K562 (cell line): Measurements from ENCODE around the gene TRAF5. TPM values are rescaled to one million over a fixed set of nuclear protein-coding genes. Genes with fewer than 3 reads are reported as not detected.
A peak's percentile ranks its signal among the peaks of the same experiment; 100 is the strongest.

ENCODE experiments used
- ATAC-seq: fragments of 200-7000 bp; cut with Tn5 transposase; 3 replicates; pipeline ENCODE4 v1.9.1; 2020; ENCODE audit warnings: moderate library complexity
- BruUV-seq: library from RNA; stranded (reverse); fragments of 400-500 nt; replicated peaks from 2 replicates; lab custom pipeline; 2021; lab: Mats Ljungman, UMichigan
- CTCF ChIA-PET: fragments of 300-600 bp; formaldehyde crosslinking; extraction: SDS; loops from one replicate; lab custom pipeline; 2021; ENCODE audit warnings: low intra/inter-chr PET ratio; lab: Yijun Ruan, JAX
- POLR2A ChIA-PET: fragments of 300-600, 350-650 bp; sonication (Branson Sonifier 250); formaldehyde crosslinking; extraction: SDS; loops from one replicate; lab custom pipeline; 2021; ENCODE audit warnings: antibody characterized with exemption, inconsistent platforms; lab: Yijun Ruan, JAX
- DNase-seq, 4 experiments: peaks; one replicate each; pipeline versions ENCODE4 v3.0.0 to v3.0.0-alpha.2; 2011 to 2018; ENCODE audit warnings: low spot score in 3 of 4, mixed read lengths in 3 of 4; ENCODE audit errors: extremely low read depth in 1 of 4
- FAIRE-seq: peaks from 2 replicates; lab custom pipeline; 2011; peaks lifted over from hg19 to GRCh38; lab: Jason Lieb, UNC
- H2AFZ ChIP-seq: 2 replicates; pipeline ENCODE4 v1.6.0; 2011; ENCODE audit warnings: low read depth, low read length, control low read depth, inconsistent platforms
- H3K27ac ChIP-seq: fragments of 200-600 bp; 3 replicates; pipeline ENCODE4 v1.8.0; 2011; ENCODE audit warnings: low read depth, mild to moderate bottlenecking, control low read depth, inconsistent platforms, low read length, moderate library complexity, mixed read lengths; ENCODE audit errors: extremely low read depth
- H3K27me3 ChIP-seq, 2 experiments: fragments of 300-600 bp in 1 of 2; 2 replicates in 1 of 2; 3 replicates in 1 of 2; pipeline versions ENCODE4 v1.6.0 to v1.8.0; 2011; ENCODE audit warnings: inconsistent platforms in 2 of 2, low read length in 2 of 2, mild to moderate bottlenecking in 1 of 2, mixed read lengths in 1 of 2, moderate library complexity in 1 of 2; ENCODE audit not compliant: control insufficient read depth in 2 of 2, insufficient read depth in 2 of 2
- H3K36me3 ChIP-seq: fragments of 300-600 bp; 3 replicates; pipeline ENCODE4 v1.8.0; 2011; ENCODE audit warnings: mild to moderate bottlenecking, low read length, inconsistent platforms; ENCODE audit not compliant: control insufficient read depth, insufficient read depth
- H3K4me1 ChIP-seq, 2 experiments: fragments of 200-600 bp in 1 of 2; replicated peaks in 1 of 2; 2 replicates in 1 of 2; 3 replicates in 1 of 2; pipeline versions ENCODE4 v1.5.1 to v1.8.0; 2011; ENCODE audit warnings: inconsistent platforms in 2 of 2, low read length in 2 of 2, mild to moderate bottlenecking in 1 of 2, mixed read lengths in 1 of 2, moderate library complexity in 1 of 2; ENCODE audit not compliant: control insufficient read depth in 2 of 2, insufficient read depth in 2 of 2
- H3K4me2 ChIP-seq: 2 replicates; pipeline ENCODE4 v1.6.1; 2011; ENCODE audit warnings: low read length, control low read depth, inconsistent platforms, mixed read lengths; ENCODE audit not compliant: insufficient read depth
- H3K4me3 ChIP-seq: fragments of 200-600 bp; sonication (generic), shearing (Covaris generic); 2 replicates; pipeline ENCODE4 v1.5.1; 2016; ENCODE audit warnings: control low read depth, inconsistent platforms
- H3K79me2 ChIP-seq: fragments of 200-600 bp; 3 replicates; pipeline ENCODE4 v1.8.0; 2011; ENCODE audit warnings: low read length, inconsistent platforms; ENCODE audit not compliant: control insufficient read depth, insufficient read depth
- H3K9ac ChIP-seq, 2 experiments: 2 replicates each; pipeline versions ENCODE4 v1.6.0 to v1.6.1; 2011; ENCODE audit warnings: low read depth in 2 of 2, low read length in 2 of 2, control low read depth in 1 of 2, inconsistent platforms in 1 of 2, mild to moderate bottlenecking in 1 of 2, mixed read lengths in 1 of 2; ENCODE audit not compliant: insufficient read depth in 1 of 2
- H3K9me1 ChIP-seq: one replicate; pipeline ENCODE4 v1.6.0; 2011; ENCODE audit warnings: inconsistent platforms, mild to moderate bottlenecking, low read length, moderate library complexity; ENCODE audit not compliant: control insufficient read depth, insufficient read depth
- H3K9me3 ChIP-seq: replicated peaks from 2 replicates; pipeline ENCODE4 v1.5.1; 2011; ENCODE audit warnings: low read depth, low read length, inconsistent platforms; ENCODE audit not compliant: control insufficient read depth, insufficient read depth
- H4K20me1 ChIP-seq: replicated peaks from 2 replicates; pipeline ENCODE4 v1.6.1; 2011; ENCODE audit warnings: low read length, inconsistent platforms, mixed read lengths; ENCODE audit not compliant: control insufficient read depth, insufficient read depth
- CEBPB ChIP-seq: fragments of 450-650 bp; IDR thresholded peaks from 2 replicates; pipeline ENCODE4 v1.6.1; 2016; ENCODE audit warnings: missing genetic modification characterization, missing compliant biosample characterization
- CEBPG ChIP-seq, 3 experiments: fragments of 200-800 bp in 1 of 3; sonication (Bioruptor generic) in 1 of 3; sonication (generic) in 1 of 3; formaldehyde crosslinking in 1 of 3; IDR thresholded peaks in 2 of 3; conservative IDR thresholded peaks in 1 of 3; 2 replicates each; pipeline versions ENCODE4 v1.6.1 to v1.8.0; 2016 to 2022; ENCODE audit warnings: missing compliant biosample characterization in 2 of 3, missing genetic modification characterization in 2 of 3, mild to moderate bottlenecking in 1 of 3, missing genetic modification reagents in 1 of 3
- POLR2AphosphoS2 ChIP-seq: IDR thresholded peaks from 2 replicates; pipeline ENCODE4 v1.6.1; 2012; ENCODE audit warnings: low read length, improper control_type of control experiment
- RAD21 ChIP-seq, 2 experiments: fragments of 250-450 bp in 1 of 2; fragments of 450-650 bp in 1 of 2; sonication (Bioruptor Pico) in 1 of 2; formaldehyde crosslinking in 1 of 2; IDR thresholded peaks in 1 of 2; conservative IDR thresholded peaks in 1 of 2; 2 replicates each; pipeline versions ENCODE4 v1.4.0 to v1.8.0; 2020 to 2022; ENCODE audit warnings: mild to moderate bottlenecking in 2 of 2, moderate library complexity in 1 of 2
- in situ Hi-C: fragments of 300-500 bp; cut with MboI; formaldehyde crosslinking; loops from 4 replicates; pipeline ENCODE4 v1.15.0; 2018; ENCODE audit warnings: inconsistent platforms, mixed read lengths
- intact Hi-C: fragments of 100-400 bp; cut with micrococcal nuclease; formaldehyde crosslinking; loops from 2 replicates; pipeline ENCODE4 v1.14.2; 2022
- polyA plus RNA-seq, 8 experiments: library from polyadenylated mRNA; depleted of rRNA in 4 of 8; stranded (reverse) in 5 of 8; unstranded in 3 of 8; fragments of >200 nt; fragmentation: Nextera tagmentation in 2 of 8; fragmentation: Illumina TruSeq in 1 of 8; extraction: Ambion mirVana in 2 of 8; extraction: Trizol in 1 of 8; gene quantifications; 2 replicates each; pipeline versions ENCODE4 v1.2.1 to v1.2.3, GENCODE V29; 2011 to 2014; ENCODE audit warnings: inconsistent platforms in 1 of 8, missing spikeins in 1 of 8
- total RNA-seq, 7 experiments: library from RNA; depleted of rRNA in 6 of 7; stranded (reverse); fragments of >200 nt in 6 of 7; fragmentation: Illumina TruSeq in 2 of 7; extraction: Trizol in 2 of 7; gene quantifications; 2 replicates each; pipeline versions ENCODE4 v1.2.1 to v1.2.3, GENCODE V29; 2011 to 2021; ENCODE audit warnings: low replicate concordance in 1 of 7
- TF ChIP-seq, protein P1 (sequence below), 3 experiments: IDR thresholded peaks in 2 of 3; conservative IDR thresholded peaks in 1 of 3; 2 replicates each; pipeline ENCODE4 v1.5.1; 2011 to 2012; ENCODE audit warnings: low read length in 3 of 3, mild to moderate bottlenecking in 3 of 3, control low read depth in 2 of 3, improper control_type of control experiment in 1 of 3, inconsistent platforms in 1 of 3, low read depth in 1 of 3, mixed read lengths in 1 of 3, moderate library complexity in 1 of 3; ENCODE audit not compliant: insufficient read depth in 2 of 3
- TF ChIP-seq, protein P2 (sequence below): fragments of 450-650 bp; formaldehyde crosslinking; IDR thresholded peaks from 2 replicates; pipeline ENCODE4 v1.4.0; 2020; ENCODE audit warnings: mild to moderate bottlenecking, moderate library complexity

Gene TRAF5
- total and polyA plus RNA-seq, 9 of the 15 experiments (the other 6 are each of a cell fraction or from before 2014, with no cell fraction given): 2.0 to 9.3 (median 5.3) TPM

DNA sequence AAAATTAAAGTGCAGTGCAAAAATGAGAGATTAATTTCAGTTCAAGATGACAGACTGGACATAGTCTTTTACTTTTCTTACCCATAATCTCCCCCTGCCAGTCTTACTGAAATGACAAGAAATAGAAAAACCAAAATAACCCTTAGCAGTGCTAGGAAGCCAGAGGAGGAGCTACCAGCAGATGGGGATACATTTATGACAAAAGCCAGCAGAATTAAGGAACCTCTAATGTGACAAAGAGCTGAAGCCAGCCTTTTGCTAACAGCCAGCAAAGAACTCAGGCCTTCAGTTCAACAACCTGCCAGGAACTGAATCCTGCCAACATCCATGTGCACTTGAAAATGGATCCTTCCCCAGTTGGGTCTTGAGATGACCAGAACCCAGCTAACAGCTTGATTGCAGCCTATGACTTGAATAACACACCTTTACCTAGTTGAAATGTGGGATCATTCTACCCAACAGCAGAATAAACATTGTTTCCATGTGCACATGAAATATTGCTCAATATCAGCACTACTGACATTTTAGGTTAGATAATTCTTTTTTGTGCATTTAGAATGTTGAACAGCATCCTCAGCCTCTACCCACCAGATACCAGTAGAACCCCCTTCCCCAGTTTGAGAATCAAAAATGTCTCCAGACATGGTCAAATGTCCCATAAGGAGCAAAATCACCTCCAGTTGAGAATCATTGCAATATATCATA is 7.9 kb upstream of the TRAF5 start:
- H3K79me2 ChIP-seq: no peaks in the 10 kb centered on the region
- no peak for DNase-seq
- H3K4me1 ChIP-seq: peaks cover 0 to 6% of the 10 kb centered on the region in 2 experiments; a peak in 2 of 5 replicates
- no peak overlapping the region for H3K27ac ChIP-seq
- intact Hi-C loops: no loop called here
- CTCF ChIA-PET: interaction anchor here (1.6 kb wide), 1 partner anchor 195 kb away, joined by 6 read pairs; no protein-coding TSS in a partner anchor
- BruUV-seq: no TSS peak
- H3K4me3 ChIP-seq: no peak overlapping the region
- in situ Hi-C loops: no loop called here
- H3K4me2 ChIP-seq: no peak overlapping the region
- no peaks in the 10 kb centered on the region for H3K9me3 ChIP-seq
- H3K27me3 ChIP-seq: no peaks in the 10 kb centered on the region
- TF ChIP-seq, protein P1, sequence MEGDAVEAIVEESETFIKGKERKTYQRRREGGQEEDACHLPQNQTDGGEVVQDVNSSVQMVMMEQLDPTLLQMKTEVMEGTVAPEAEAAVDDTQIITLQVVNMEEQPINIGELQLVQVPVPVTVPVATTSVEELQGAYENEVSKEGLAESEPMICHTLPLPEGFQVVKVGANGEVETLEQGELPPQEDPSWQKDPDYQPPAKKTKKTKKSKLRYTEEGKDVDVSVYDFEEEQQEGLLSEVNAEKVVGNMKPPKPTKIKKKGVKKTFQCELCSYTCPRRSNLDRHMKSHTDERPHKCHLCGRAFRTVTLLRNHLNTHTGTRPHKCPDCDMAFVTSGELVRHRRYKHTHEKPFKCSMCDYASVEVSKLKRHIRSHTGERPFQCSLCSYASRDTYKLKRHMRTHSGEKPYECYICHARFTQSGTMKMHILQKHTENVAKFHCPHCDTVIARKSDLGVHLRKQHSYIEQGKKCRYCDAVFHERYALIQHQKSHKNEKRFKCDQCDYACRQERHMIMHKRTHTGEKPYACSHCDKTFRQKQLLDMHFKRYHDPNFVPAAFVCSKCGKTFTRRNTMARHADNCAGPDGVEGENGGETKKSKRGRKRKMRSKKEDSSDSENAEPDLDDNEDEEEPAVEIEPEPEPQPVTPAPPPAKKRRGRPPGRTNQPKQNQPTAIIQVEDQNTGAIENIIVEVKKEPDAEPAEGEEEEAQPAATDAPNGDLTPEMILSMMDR (IDR thresholded peaks at IDR 0.05 in 2 of 3, conservative IDR thresholded peaks at IDR 0.05 in 1 of 3; ENCODE audit: insufficient read depth in 2 of 3, low read depth in 1 of 3, low read length in 3 of 3): peak in 1 of 3 experiments; percentile 31; a peak in 2 of 6 replicates
- TF ChIP-seq, protein P2, sequence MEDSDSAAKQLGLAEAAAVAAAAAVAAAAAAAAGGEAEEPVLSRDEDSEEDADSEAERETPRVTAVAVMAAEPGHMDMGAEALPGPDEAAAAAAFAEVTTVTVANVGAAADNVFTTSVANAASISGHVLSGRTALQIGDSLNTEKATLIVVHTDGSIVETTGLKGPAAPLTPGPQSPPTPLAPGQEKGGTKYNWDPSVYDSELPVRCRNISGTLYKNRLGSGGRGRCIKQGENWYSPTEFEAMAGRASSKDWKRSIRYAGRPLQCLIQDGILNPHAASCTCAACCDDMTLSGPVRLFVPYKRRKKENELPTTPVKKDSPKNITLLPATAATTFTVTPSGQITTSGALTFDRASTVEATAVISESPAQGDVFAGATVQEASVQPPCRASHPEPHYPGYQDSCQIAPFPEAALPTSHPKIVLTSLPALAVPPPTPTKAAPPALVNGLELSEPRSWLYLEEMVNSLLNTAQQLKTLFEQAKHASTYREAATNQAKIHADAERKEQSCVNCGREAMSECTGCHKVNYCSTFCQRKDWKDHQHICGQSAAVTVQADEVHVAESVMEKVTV: no peak
- TF ChIP-seq POLR2AphosphoS2 (0 out of 2 replicates have a peak, but pooled peaks have one; percentile 38), RAD21 (CRISPR knock-in tag; conservative IDR thresholded peaks at IDR 0.05 in 1 of 2, IDR thresholded peaks at IDR 0.05 in 1 of 2) (peak in 1 of 2 experiments; percentile 27; a peak in 1 of 4 replicates), CEBPB (tag) (peak; percentile 43), CEBPG (CRISPR knock-in tag; IDR thresholded peaks at IDR 0.05) (no peak), CEBPG (tag; conservative IDR thresholded peaks at IDR 0.05 in 1 of 2, IDR thresholded peaks at IDR 0.05 in 1 of 2) (peak in 1 of 2 experiments; percentile 55; a peak in 1 of 4 replicates)
- TF ChIP-seq, all 486 proteins: peak for 5
- Histone ChIP-seq H3K36me3 (peaks cover 19% of the 10 kb centered on the region), H3K9me1 (no peaks in the 10 kb centered on the region), H3K9ac (no peak overlapping the region), H2AFZ (no peak overlapping the region), H4K20me1 (no peaks in the 10 kb centered on the region)
- ATAC-seq (no peak), FAIRE-seq (no peak)
- POLR2A ChIA-PET: interaction anchor here (0.5 to 1.6 kb wide), 7 partner anchors 9 to 1105 kb away, joined by 3 to 5 read pairs (median 3); no protein-coding TSS in a partner anchor
